Peyer's patch (tissue), 4 donors: ENCODE results near the gene SPN.

Source experiments
- POLR2A ChIP-seq, 2 donors: fragments of 450-650 bp; IDR thresholded peaks; one replicate each; pipeline ENCODE4 v1.5.1; 2017; ENCODE audit warnings: antibody characterized with exemption in 2 of 2, mild to moderate bottlenecking in 2 of 2, moderate library complexity in 2 of 2
- TF ChIP-seq, protein P1 (sequence below), 6 experiments: fragments of 450-650 bp in 4 of 6; fragments of 200-600 bp in 2 of 6; sonication (generic) in 1 of 6; IDR thresholded peaks; one replicate each; pipeline ENCODE4 v1.5.1; 2017 to 2019; ENCODE audit warnings: antibody characterized with exemption in 6 of 6, mild to moderate bottlenecking in 3 of 6, moderate library complexity in 1 of 6

GRCh38 chr16:29719063-29719462 is 56.0 kb downstream of the SPN start:
- TF ChIP-seq, protein P1, sequence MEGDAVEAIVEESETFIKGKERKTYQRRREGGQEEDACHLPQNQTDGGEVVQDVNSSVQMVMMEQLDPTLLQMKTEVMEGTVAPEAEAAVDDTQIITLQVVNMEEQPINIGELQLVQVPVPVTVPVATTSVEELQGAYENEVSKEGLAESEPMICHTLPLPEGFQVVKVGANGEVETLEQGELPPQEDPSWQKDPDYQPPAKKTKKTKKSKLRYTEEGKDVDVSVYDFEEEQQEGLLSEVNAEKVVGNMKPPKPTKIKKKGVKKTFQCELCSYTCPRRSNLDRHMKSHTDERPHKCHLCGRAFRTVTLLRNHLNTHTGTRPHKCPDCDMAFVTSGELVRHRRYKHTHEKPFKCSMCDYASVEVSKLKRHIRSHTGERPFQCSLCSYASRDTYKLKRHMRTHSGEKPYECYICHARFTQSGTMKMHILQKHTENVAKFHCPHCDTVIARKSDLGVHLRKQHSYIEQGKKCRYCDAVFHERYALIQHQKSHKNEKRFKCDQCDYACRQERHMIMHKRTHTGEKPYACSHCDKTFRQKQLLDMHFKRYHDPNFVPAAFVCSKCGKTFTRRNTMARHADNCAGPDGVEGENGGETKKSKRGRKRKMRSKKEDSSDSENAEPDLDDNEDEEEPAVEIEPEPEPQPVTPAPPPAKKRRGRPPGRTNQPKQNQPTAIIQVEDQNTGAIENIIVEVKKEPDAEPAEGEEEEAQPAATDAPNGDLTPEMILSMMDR (IDR thresholded peaks at IDR 0.05) = no peak
- TF ChIP-seq POLR2A (IDR thresholded peaks at IDR 0.05) = no peak
